IPS-NIHi11 (cell line): ENCODE results near the gene SEC22A.

Source experiments
- DNase-seq: peaks from one replicate; pipeline ENCODE4 v3.0.0; 2012; ENCODE audit warnings: mixed read lengths, low spot score

Gene SEC22A

DNA sequence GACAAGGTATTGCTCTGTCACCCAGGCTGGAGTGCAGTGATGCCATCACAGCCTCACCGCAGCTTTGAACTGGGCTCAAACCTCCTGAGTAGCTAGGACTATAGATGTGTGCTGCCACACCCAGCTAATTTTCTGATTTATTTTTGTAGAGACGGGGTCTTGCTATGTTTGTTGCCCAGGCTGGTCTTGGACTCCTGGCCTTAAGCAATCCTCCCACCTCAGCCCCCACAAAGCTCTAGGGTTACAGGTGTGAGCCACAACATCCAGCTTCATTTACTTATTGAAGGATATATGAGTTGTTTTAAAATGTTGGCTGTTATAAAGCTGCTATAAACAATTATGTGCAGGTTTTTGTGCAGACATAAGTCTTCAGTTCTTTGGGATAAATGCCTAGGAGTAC lies 62.2 kb downstream of the SEC22A start:
- DNase-seq, result no peak

DNA sequence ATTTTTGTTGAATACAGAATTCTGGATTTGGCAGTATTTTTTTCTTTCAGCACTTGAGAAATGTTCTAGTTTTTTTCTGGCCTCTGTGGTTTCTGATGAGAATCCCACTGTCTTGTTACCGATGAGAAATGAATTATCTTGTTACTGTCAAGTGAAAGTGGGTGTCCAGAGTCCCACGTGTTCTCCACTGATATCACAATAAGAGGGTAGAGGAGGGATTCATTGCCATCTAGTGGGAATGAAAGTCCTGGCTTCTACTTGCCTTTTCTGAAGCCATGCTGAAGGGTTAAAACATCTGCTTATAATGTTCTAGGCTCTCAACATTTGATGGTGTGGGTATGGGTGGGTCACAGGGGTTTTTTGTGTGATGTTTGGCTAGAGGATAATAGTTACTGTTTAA lies 66.1 kb downstream of the SEC22A start:
- DNase-seq, result no peak

DNA sequence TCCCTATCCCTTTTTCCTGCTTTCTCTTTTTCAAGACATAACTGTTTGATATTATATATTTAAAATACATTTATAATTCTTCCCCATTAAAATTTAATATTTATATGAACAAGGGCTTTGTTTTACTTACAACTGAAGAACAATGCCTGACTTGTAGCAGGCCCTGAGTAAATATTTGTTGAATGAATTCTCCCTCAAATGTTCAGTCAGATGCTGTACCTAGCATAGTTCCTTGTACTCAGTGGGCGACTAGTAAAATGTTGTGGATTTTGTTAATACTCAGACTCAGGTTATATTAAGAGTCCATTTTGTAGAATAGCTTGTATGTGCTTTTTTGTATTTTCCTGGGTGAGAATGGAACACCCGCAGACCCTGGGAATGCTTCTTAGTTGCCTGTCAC lies 69.1 kb downstream of the SEC22A start:
- no peak for DNase-seq

DNA sequence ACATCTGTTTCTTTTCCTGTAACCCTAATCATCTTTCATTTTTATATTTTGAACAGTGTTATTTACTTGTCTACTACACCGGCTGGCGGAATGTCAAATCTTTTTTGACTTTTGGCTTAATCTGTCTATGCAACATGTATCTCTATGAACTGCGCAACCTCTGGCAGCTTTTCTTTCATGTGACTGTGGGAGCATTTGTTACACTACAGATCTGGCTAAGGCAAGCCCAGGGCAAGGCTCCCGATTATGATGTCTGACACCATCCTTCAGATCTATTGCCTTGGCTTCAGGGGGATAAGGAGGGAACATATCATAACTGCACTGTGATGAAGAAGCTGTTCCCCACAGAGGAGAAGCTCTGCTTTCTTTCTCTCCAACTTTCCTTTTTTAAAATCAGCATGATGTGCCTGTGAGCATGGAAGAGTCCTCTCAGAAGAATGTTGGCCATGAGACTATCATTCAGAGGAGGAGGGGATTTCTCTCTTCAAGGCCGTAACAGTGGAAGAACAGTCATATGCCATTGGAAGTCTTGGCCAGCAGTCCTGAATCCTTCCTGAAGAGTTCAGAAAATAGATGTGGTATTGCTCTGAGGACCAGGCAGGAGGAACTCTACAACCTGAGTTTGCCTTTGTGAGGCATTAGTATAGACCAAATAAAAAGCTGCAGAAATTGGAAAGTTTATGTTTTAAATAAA lies 69.9 kb downstream of the SEC22A start:
- DNase-seq, result no peak

DNA sequence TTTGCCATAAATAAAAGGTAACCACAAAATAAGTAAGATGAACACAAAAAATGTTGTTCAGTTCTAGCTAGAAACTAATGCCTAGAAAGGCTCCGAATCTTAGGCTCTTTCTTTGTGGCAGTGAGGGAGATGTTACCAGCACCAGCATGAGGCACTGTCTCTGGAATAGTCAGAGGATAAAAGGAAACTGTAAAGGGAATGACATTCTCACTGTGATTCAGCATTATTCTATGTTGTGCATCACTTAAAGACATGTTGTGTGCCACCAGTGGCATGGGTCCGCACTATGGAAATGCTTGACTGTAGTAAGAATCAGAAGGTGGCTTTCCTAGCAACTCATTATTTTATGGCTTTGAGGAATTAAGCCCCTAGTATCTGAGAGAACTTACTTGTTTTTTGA lies 70.8 kb downstream of the SEC22A start:
- DNase-seq, result no peak

DNA sequence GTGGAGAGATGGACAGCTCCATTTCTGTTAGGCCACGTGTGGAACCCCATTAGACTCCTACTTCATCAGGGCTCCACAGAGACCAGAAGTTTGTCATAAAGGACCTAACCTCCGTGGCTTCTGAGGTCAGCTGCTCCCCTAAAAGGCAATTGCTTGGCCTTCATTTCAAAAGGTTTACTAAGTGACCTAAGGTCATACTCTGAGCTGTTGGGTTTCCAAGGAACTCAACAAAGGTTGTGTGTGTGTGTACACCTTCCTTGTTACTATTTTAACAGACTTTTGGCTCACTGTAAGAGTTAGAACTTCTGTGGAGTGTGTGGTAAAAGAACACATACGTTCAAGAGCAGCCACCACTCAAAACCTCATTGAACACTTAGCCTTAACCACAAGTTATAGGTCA lies 73.9 kb downstream of the SEC22A start:
- no peak for DNase-seq

DNA sequence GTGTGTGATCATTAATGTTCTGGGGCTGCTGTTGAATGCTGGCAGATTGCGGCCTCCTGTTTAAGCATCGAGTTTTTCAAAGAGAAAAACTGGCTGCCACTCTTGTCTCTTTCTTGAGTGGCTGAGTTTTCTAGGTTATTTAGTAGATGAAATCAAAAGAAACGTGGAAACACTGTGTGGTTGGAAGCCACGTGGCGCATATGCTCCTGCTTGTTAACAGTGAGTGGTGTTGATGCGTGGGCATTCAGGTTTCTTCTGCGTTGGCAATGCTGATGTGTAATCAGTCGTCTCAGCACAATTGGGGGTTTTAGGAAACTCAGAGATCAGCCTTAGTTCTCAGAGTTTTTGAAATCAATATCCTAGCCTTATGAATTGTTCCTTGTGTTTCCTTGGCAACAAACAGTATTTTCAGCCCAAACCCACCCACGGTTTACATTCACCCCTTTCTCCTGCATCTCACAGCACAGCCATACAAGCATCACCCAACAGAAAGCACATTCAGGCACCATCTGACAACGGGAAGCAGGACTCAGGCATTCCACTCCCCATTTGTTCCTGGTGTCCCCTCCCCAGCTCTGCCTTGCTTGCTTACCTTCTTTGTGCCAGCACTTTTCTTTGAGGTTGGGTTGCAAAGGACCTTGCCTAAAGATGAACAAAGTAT lies 74.7 kb downstream of the SEC22A start:
- no peak for DNase-seq

DNA sequence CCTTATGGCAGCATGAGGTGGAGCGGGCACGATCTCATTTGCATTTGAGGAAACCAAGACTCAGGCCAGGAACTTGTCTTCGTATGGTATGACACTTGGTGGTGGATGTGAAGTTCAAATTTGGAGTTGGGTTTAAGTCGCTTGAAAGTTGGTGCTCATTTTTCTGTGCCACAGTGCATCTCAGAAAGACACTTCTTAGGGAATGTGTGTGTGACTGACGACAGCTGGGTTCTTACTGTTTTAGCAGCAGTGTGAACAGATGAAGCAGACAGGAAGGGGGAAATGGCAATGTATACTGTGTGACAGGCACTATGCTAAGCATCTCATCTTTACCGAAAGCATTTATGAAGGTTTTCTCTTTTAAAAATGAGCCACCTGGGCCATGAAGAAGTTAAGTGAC lies 75.4 kb downstream of the SEC22A start:
- no peak for DNase-seq

DNA sequence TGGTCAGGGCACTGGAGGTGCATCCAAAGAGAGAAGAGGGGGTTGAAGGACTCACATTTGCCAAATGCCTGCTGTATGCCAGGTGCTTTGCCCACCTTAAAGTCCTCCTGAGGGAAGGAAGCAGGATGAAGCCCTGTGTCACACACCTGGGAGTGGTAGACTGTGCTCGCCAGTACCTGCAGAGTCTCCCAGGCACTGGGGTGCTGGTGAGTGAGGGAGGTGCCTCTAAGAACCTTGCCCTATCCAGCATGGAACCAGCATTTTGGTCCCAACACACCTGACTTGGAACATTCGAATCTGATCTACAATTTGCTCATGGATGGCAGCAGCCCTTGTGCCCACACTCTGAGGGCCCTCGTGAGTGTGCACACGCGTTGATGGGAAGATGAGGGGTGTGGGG lies 76.7 kb downstream of the SEC22A start:
- DNase-seq, result no peak

DNA sequence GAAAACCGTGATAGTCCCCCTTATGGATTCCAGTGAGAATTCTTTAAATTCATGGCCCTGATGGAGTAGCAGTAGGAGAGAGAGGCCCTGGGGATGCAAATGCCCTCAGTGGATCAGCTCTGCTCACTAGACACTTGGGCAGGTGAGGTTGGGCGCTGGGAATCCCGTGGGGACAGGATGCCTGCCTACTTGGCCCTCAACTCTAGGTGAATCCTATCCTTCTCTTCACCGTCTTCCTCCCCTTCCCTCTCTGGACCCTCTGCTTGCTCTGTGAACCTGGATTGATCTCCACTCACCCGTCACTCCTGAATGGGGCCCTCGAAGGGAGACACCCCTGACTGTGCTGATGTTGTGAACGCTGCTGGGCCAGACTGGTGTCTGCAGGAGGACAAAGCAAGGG lies 77.4 kb downstream of the SEC22A start:
- DNase-seq, result no peak

DNA sequence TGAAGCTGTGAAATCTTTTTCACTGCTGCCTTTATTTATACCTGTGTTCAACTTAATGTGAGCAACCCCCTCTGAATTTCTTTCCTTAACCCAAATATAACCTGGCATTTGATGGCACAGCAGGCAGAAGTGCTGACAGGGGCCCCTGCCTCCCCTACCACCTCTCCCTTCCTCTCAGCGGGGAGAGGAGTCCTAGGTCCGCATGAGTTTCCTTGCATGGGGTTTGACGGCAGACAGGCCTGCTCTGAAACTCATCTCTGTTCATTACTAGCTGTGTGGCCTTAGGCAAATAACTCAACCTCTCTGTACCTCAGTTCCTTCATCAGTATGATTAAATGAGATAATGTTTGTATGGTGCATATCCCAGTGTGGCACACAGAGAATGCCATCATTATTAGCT lies 79.7 kb downstream of the SEC22A start:
- DNase-seq, result no peak

DNA sequence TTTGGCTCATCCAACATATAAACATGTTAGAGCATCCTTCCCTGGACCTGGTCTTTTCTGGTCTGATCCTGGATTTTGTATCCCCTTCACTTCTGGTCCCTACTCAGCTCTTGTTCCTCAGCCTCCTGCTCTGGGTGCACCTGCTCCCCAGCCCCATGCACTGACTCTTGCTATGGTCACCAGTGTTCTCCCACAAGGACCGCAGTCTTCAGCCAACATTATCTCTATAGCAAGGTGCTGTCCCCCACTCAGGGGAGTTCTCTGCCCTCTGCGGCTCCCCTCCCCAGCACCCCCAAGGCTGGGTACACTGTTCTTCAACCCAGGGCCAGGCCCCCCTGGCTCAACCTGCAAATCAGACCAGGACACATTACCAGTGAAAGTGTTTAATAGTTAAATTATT lies 80.2 kb downstream of the SEC22A start:
- DNase-seq, result no peak

DNA sequence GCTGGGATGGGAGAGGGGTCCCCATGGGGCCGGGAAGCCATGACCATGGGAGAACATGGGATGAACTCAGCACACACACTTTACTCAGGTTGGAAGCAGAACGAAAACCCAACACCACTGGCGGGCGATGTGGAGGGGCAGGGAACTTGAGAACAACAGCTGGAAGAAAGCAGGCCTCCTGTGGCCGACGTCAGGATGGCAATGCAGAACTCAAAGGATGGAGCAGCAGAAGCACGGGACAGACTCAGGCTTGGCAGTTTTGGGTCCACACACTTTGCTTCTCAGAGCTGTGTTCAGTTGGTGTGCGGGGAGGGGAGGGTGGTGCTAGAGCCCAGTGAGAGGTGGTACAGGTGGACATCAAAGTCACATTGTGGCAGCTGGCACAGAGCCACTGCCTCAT lies 80.7 kb downstream of the SEC22A start:
- peak; percentile 59 for DNase-seq

DNA sequence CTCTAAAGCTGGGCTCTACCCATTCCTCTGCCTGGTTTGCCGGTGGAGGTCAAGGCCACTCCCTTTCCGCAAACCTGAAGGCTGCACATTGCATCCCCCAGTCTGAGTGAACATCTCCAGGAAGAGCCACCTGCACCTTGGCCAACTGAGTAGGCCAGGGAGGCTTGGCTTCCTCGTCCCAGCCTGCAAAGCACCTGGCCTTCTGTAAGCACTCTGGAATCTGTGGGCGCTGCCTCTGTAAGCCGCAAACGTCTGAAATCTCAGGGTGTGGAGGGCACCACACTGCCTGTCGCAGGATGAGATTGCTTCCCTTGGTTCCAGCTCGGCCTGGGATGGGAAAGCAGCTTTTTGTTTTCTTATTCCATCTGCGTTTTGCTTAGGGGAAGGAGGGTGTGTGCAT lies 81.3 kb downstream of the SEC22A start:
- DNase-seq, result no peak

DNA sequence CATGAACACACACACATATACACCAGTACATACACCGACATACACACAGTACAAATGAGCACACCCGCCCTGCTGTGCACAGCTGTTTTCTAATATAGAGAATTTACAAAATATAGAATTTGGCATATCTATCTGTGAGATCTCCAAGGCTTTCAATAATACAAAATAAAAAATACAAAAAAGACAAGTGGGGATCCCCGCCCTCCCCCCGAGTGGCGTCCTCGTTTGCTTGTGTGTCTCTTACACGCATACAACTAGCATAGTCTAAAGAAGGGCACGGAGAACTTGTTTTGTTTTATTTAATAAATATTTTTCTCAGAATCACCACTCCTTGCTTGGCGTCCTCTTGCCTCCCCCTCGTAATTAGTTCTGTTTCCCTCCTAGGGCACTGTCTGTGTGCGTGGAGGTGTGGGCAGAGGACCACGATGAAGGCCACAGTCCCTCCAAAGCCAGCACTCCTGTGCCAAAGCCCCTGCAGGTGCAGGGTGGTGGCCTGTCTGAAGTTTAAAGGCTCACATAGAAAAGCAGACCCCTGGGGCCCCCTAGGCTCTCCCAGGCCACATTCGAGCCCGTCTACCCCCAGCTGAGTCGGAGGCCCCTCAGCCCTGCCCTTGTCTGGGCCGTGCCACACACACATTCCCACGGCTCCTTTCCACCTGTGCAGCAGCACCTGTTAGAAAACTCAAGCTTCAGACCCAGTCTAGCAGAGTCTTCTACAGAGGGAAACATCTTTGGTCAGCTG lies 82.1 kb downstream of the SEC22A start:
- DNase-seq, result no peak

DNA sequence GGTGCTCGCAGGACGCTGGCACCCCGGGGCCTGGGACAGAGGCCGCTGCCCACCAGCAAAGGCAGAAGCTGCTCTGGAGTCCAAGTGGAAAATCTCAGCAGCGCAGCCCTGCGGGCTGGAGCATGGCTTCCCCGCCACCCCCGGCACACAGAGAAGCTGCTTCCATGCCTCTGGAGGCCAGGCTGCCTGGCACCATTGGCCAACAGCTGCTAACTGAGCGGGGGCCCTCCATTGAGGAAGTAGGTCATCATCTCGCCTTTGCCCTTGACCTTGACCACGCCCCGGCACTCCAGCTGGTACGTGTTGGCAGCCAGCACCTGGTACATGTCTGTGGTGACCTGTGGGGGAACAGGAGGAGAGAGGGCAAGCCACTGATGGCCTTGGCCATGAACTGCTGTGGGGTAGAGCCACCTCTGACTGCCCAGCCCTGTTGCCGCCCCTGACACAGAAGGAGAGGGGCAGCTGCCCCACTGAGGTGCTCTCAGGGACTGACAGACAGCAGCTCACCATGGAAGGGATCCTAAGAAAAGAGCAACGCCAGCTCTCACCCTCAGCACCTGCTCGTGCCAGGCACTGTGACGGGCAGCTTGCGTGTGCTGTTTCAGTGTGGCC lies 82.8 kb downstream of the SEC22A start:
- DNase-seq, result peak; percentile 4

DNA sequence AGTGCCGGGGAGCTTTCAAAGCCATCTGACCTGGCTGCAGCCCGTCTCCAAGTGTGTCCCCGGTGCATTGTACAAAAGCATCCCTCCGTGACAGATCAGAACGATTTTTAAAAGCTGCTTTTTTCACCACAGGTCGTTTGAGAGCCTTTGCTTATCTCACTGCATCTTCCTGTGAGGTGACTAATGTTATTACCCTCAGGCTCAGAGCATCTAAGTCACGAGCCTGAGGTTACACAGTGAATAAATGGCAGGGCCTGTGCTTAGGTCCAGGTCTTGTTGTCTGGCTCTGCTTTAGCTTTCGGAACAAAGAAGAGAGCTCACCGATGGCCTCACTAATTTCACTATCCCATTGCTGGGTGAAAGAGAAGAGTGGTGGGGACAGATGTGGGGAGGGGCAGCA lies 83.3 kb downstream of the SEC22A start:
- peak; percentile 1 for DNase-seq

DNA sequence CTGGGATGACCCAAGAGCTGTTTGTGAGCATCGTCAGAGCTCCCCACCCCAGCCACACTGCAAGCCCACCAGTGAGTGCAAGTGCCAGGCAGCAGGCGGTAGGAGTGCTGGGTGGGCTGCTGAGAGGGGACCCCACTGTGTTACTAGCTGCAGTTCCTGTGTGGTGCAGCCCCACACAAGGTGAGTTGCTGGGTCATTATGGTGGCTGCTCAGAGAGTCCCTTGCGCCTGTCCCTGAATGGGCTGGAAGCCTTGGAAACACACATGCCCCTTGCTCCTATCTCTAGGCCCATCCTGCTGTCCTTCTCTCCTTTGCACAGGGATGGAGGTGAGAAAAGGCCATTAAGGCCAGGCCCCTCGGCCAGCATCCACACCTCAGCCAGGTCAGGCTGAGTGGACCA lies 83.7 kb downstream of the SEC22A start:
- no peak for DNase-seq

DNA sequence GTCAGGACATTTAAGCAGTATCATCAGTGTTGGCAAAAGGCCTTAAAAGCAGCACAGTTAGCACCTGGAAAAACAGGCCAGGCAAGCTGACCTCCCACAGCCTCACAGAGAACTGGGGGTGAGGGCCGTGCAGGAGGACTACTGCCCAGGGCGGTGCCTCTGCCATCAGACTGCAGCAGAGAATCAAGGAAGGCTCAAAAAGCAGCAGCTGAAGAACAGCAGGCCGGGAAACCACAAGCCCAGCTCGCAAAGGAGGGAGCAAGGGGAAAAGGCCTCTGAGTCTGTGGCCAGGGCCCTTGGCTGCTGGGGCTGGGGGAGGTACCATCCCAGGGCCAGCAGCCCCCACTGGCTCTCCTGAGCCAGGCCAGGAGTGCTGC lies 84.2 kb downstream of the SEC22A start:
- no peak for DNase-seq

DNA sequence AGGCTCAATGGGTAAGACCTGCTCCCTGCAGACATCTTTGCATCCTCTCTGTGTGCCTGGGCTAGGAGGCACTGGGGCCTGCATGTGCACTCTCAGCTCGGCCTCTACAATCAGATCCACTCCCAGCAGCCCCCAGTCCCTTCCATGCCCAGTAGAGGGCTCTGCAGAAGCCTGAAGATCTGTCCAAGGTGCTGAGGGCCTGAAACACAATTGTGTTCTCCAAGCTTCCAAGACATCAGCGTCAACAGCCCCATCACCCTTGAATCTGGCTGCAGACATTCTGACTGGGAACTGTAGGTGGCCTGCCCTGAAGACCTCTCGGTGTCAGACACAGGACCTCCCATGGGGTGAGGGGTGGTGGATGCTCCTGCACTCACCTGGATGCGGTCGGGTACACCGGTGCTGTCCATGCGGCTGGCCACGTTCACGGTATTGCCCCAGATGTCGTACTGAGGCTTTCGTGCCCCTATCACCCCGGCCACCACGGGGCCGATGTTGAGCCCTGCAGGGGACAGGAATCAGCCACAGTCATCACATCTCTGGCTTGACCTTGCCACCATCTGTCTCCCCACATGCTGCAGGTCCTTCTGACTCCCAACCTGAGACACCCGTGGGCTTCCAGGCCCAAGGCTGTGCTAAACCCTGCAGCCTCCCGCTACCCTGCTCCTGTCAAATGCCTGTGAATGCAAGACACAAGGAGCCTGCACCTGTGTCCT lies 84.7 kb downstream of the SEC22A start:
- DNase-seq, result peak; percentile 92

DNA sequence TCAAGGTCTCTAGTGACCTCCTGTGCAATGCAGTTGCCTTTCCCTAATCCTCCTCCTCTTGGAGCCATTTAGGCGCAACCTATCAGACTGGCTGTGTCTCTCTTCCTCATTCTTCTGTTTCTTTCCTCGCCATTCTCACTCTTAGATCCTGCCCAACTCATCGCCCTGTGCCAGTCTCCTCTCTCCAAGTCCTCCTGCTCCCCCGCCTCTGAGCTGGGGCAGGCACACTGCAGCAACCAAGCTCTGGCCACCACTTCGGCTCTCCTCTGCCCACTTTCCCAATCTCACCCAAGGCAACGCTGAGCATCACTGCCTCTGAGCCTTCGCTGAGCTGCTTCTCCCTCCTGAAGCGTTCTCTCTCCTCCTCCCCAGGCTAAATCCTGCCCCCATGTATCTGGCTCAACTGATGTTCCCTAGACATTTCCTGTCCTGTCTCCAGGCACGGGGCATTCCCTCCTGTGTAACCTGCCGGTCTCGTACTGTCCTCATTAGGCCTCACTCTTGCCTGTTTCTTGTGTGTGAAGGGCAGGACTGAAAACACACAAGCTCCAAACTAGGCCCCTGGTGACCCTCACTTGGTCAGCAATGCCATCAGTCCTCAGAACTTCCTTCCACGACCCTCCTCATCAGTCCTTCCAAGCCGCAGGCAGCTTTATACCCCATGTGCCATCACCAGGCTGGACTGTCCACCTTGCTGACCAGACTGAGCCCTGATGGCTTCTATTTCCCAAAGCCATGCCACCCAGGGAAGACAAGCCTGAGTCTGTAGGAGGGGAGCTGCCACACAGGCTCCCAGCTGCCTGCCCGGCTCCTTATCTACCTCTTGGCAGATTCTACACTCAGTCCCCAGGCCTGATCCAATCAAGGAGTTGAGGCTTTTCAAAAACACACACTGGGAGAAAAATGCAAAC lies 85.6 kb downstream of the SEC22A start:
- no peak for DNase-seq
